Stimulated activated CD8-positive, alpha-beta memory T cell treated with anti-CD3 and anti-CD28 coated beads, Interleukin-15, amount 100 ng/mL, for 1 hour (primary cell): ENCODE data around the gene KLHL20.
"Not testable (repeated sequence)": the region's sequence is repeated elsewhere in the genome, so short reads cannot be mapped to it uniquely, and the experiment has no call there.

ENCODE experiments used
- DNase-seq: peaks from one replicate; pipeline ENCODE4 v3.0.0-alpha.2; 2020; ENCODE audit warnings: low read depth

KLHL20 gene

GRCh38 chr1:173714759-173715537 lies at the start of gene KLHL20:
TSS of gene KLHL20 (plus strand) at chr1:173714981. CDS start at chr1:173716044, 1,063 bp downstream.
- DNase-seq, result peak; percentile 64

GRCh38 chr1:173666646-173667045 lies 48.1 kb upstream of the KLHL20 start:
- no peak for DNase-seq

GRCh38 chr1:173669491-173669941 lies 45.3 kb upstream of the KLHL20 start, which contains the start of gene ANKRD45:
TSS of gene ANKRD45 (minus strand) at chr1:173669851. CDS start at chr1:173659418, 10,433 bp downstream.
- no peak for DNase-seq

GRCh38 chr1:173674496-173674895 lies 40.3 kb upstream of the KLHL20 start:
- DNase-seq, result not testable (repeated sequence)

GRCh38 chr1:173680152-173680551 lies 34.6 kb upstream of the KLHL20 start:
- DNase-seq, result not testable (repeated sequence)

GRCh38 chr1:173682184-173682583 lies 32.6 kb upstream of the KLHL20 start:
- DNase-seq, result no peak

- not testable (repeated sequence) for DNase-seq
Observed at GRCh38 chr1:173683838-173684237, 30.9 kb upstream of the KLHL20 start.

GRCh38 chr1:173685121-173685520 lies 29.7 kb upstream of the KLHL20 start:
- DNase-seq, result not testable (repeated sequence)

GRCh38 chr1:173688300-173688699 lies 26.5 kb upstream of the KLHL20 start:
- DNase-seq, result no peak

GRCh38 chr1:173693238-173693637 lies 21.5 kb upstream of the KLHL20 start:
- no peak for DNase-seq

- DNase-seq, result not testable (repeated sequence)
Observed at GRCh38 chr1:173701299-173701698, 13.5 kb upstream of the KLHL20 start.

- no peak for DNase-seq
Observed at GRCh38 chr1:173702736-173703135, 12.0 kb upstream of the KLHL20 start.

- DNase-seq, result no peak
Observed at GRCh38 chr1:173705117-173705516, 9.7 kb upstream of the KLHL20 start.

GRCh38 chr1:173708787-173709186 lies 6.0 kb upstream of the KLHL20 start:
- DNase-seq, result no peak

GRCh38 chr1:173714441-173714758 lies 381 bp upstream of the KLHL20 start:
- DNase-seq, result no peak

GRCh38 chr1:173715538-173715844 lies 710 bp downstream of the KLHL20 start:
- DNase-seq, result no peak

GRCh38 chr1:173717238-173717637 lies 2.5 kb downstream of the KLHL20 start:
- no peak for DNase-seq

- DNase-seq, result not testable (repeated sequence)
Observed at GRCh38 chr1:173731331-173731730, 16.6 kb downstream of the KLHL20 start.

GRCh38 chr1:173733912-173734311 lies 19.1 kb downstream of the KLHL20 start:
- no peak for DNase-seq

- not testable (repeated sequence) for DNase-seq
Observed at GRCh38 chr1:173736104-173736503, 21.3 kb downstream of the KLHL20 start.

- no peak for DNase-seq
Observed at GRCh38 chr1:173742203-173742886, 27.6 kb downstream of the KLHL20 start.

GRCh38 chr1:173744651-173745050 lies 29.9 kb downstream of the KLHL20 start:
- no peak for DNase-seq

- no peak for DNase-seq
Observed at GRCh38 chr1:173749137-173749536, 34.4 kb downstream of the KLHL20 start.
